HepG2 (cell line): Measurements from ENCODE around the gene ALG14. TPM values are rescaled to one million over a fixed set of nuclear protein-coding genes. Genes with fewer than 3 reads are reported as not detected.

Experiments
- ATAC-seq: fragments of 200-7000 bp; cut with Tn5 transposase; 3 replicates; pipeline ENCODE4 v1.9.1; 2020; ENCODE audit warnings: mild to moderate bottlenecking, moderate library complexity
- BruUV-seq: library from RNA; stranded (reverse); fragments of 400-500 nt; replicated peaks from 2 replicates; lab custom pipeline; 2021; lab: Mats Ljungman, UMichigan
- CTCF ChIA-PET: fragments of 300-600 bp; formaldehyde crosslinking; extraction: SDS; loops from one replicate; lab custom pipeline; 2021; ENCODE audit warnings: low total read pairs, inconsistent platforms, low intra/inter-chr PET ratio; lab: Yijun Ruan, JAX
- POLR2A ChIA-PET: fragments of 350-600 bp; sonication (Branson Sonifier 250); formaldehyde crosslinking; loops from one replicate; lab custom pipeline; 2020; ENCODE audit warnings: antibody characterized with exemption, inconsistent platforms; lab: Yijun Ruan, JAX
- DNase-seq: peaks from one replicate; pipeline ENCODE4 v3.0.0-alpha.2; 2015; ENCODE audit warnings: low spot score
- FAIRE-seq: peaks from 3 replicates; lab custom pipeline; 2011; peaks lifted over from hg19 to GRCh38; lab: Jason Lieb, UNC
- H2AFZ ChIP-seq: one replicate; pipeline ENCODE4 v1.6.1; 2011; ENCODE audit warnings: low read length, inconsistent platforms
- H3K27ac ChIP-seq: fragments of 300-600 bp; 3 replicates; pipeline ENCODE4 v1.8.0; 2011; ENCODE audit warnings: mixed run types, mild to moderate bottlenecking, mixed read lengths, low read length, inconsistent platforms; ENCODE audit not compliant: insufficient read depth; ENCODE audit errors: extremely low read length
- H3K27me3 ChIP-seq, 2 experiments: fragments of 200-600 bp in 1 of 2; 2 replicates in 1 of 2; 3 replicates in 1 of 2; pipeline versions ENCODE4 v1.6.0 to v1.8.0; 2011; ENCODE audit warnings: low read length in 2 of 2, mild to moderate bottlenecking in 2 of 2, moderate library complexity in 2 of 2, inconsistent platforms in 1 of 2; ENCODE audit not compliant: insufficient read depth in 2 of 2, control insufficient read depth in 1 of 2
- H3K36me3 ChIP-seq, 2 experiments: fragments of 200-600 bp in 1 of 2; replicated peaks in 1 of 2; 2 replicates in 1 of 2; 3 replicates in 1 of 2; pipeline versions ENCODE4 v1.5.1 to v1.8.0; 2011; ENCODE audit warnings: low read length in 2 of 2, inconsistent platforms in 1 of 2; ENCODE audit not compliant: insufficient read depth in 2 of 2, control insufficient read depth in 1 of 2
- H3K4me1 ChIP-seq: 2 replicates; pipeline ENCODE4 v1.5.1; 2012; ENCODE audit warnings: low read length, inconsistent platforms; ENCODE audit not compliant: insufficient read depth
- H3K4me2 ChIP-seq: 2 replicates; pipeline ENCODE4 v1.6.0; 2011; ENCODE audit warnings: low read depth, low read length, inconsistent platforms
- H3K4me3 ChIP-seq, 3 experiments: fragments of 200-600 bp in 1 of 3; sonication (generic), shearing (Covaris generic) in 1 of 3; replicated peaks in 1 of 3; 2 replicates each; pipeline ENCODE4 v1.5.1; 2011 to 2016; ENCODE audit warnings: low read length in 3 of 3, inconsistent platforms in 2 of 3, low read depth in 2 of 3, mild to moderate bottlenecking in 2 of 3, control low read depth in 1 of 3, mixed read lengths in 1 of 3; ENCODE audit not compliant: insufficient read depth in 1 of 3
- H3K79me2 ChIP-seq: one replicate; pipeline ENCODE4 v1.6.1; 2011; ENCODE audit warnings: low read length, inconsistent platforms; ENCODE audit not compliant: insufficient read depth
- H3K9ac ChIP-seq: 2 replicates; pipeline ENCODE4 v1.6.0; 2011; ENCODE audit warnings: mild to moderate bottlenecking, low read depth, low read length, inconsistent platforms; ENCODE audit not compliant: insufficient read depth
- H3K9me3 ChIP-seq: 2 replicates; pipeline ENCODE4 v1.5.1; 2012; ENCODE audit warnings: mild to moderate bottlenecking, low read length
- H4K20me1 ChIP-seq: 2 replicates; pipeline ENCODE4 v1.6.0; 2011; ENCODE audit warnings: inconsistent platforms, mild to moderate bottlenecking, low read length, moderate library complexity; ENCODE audit not compliant: insufficient read depth
- ELF3 ChIP-seq: IDR thresholded peaks from 2 replicates; pipeline ENCODE4 v1.6.1; 2016; ENCODE audit warnings: missing genetic modification reagents, missing compliant biosample characterization
- SRSF4 ChIP-seq: fragments of 200-400 bp; formaldehyde crosslinking; IDR thresholded peaks from one replicate; pipeline ENCODE4 v1.6.1; 2018; ENCODE audit warnings: mild to moderate bottlenecking, low read depth, low read length, moderate library complexity; ENCODE audit not compliant: poor library complexity, severe bottlenecking
- TERF1 ChIP-seq: sonication (generic); formaldehyde crosslinking; IDR thresholded peaks from 2 replicates; pipeline ENCODE4 v1.8.0; 2022; ENCODE audit warnings: mild to moderate bottlenecking, missing genetic modification reagents, moderate library complexity
- U2AF1 ChIP-seq: fragments of 200-400 bp; formaldehyde crosslinking; optimal IDR thresholded peaks from 2 replicates; pipeline ENCODE3; 2017; ENCODE audit warnings: mild to moderate bottlenecking, low read depth, low read length
- ZBTB3 ChIP-seq: sonication (generic); formaldehyde crosslinking; IDR thresholded peaks from 2 replicates; pipeline ENCODE4 v1.4.0; 2020; ENCODE audit warnings: low read depth, mild to moderate bottlenecking, moderate library complexity, missing genetic modification reagents, borderline replicate concordance
- ZBTB4 ChIP-seq: sonication (generic); formaldehyde crosslinking; IDR thresholded peaks from 2 replicates; pipeline ENCODE4 v1.4.0; 2020; ENCODE audit warnings: missing genetic modification reagents, mild to moderate bottlenecking, borderline replicate concordance
- ZBTB7A ChIP-seq: sonication (generic); formaldehyde crosslinking; IDR thresholded peaks from 2 replicates; pipeline ENCODE4 v1.8.0; 2022; ENCODE audit warnings: mild to moderate bottlenecking, missing genetic modification reagents
- ZNF512 ChIP-seq: sonication (generic); formaldehyde crosslinking; IDR thresholded peaks from 2 replicates; pipeline ENCODE4 v1.4.0; 2020; ENCODE audit warnings: mild to moderate bottlenecking, missing genetic modification reagents
- ZNF512B ChIP-seq: sonication (generic); formaldehyde crosslinking; IDR thresholded peaks from 2 replicates; pipeline ENCODE4 v1.5.1; 2020; ENCODE audit warnings: missing genetic modification reagents, mild to moderate bottlenecking, borderline replicate concordance
- ZNF563 ChIP-seq: sonication (generic); formaldehyde crosslinking; IDR thresholded peaks from 2 replicates; pipeline ENCODE4 v1.8.0; 2022; ENCODE audit warnings: mild to moderate bottlenecking, moderate library complexity, missing genetic modification reagents
- ZNF772 ChIP-seq: sonication (generic); formaldehyde crosslinking; IDR thresholded peaks from 2 replicates; pipeline ENCODE4 v1.5.0; 2020; ENCODE audit warnings: mild to moderate bottlenecking, missing genetic modification reagents
- ZNF883 ChIP-seq: sonication (generic); formaldehyde crosslinking; IDR thresholded peaks from 2 replicates; pipeline ENCODE4 v1.5.1; 2020; ENCODE audit warnings: mild to moderate bottlenecking, missing genetic modification reagents; ENCODE audit errors: not compliant biosample characterization
- WGBS: methylation state at CpG from one replicate; pipeline ENCODE4 v1.1.6; 2017; ENCODE audit warnings: low lambda C conversion rate; 5-methylcytosine and 5-hydroxymethylcytosine counted together
- in situ Hi-C: cut with HindIII; loops from 2 replicates; pipeline ENCODE4 v1.10.0; 2017; ENCODE audit warnings: low pct_unique_long_range_greater_than_20kb; ENCODE audit not compliant: extremely low pct_ligation_motif_present
- intact Hi-C: fragments of 100-400 bp; cut with micrococcal nuclease; formaldehyde crosslinking; loops from one replicate; pipeline ENCODE4 v1.10.0; 2022; ENCODE audit not compliant: unreplicated experiment
- polyA plus RNA-seq, 8 experiments: library from polyadenylated mRNA; depleted of rRNA in 3 of 8; stranded (reverse) in 7 of 8; unstranded in 1 of 8; fragments of >200 nt; fragmentation: Illumina TruSeq in 4 of 8; extraction: Trizol in 4 of 8; gene quantifications; 2 replicates each; pipeline versions ENCODE4 v1.2.1 to v1.2.3, GENCODE V29; 2011 to 2016; ENCODE audit warnings: low read depth in 4 of 8, missing spikeins in 1 of 8, mixed read lengths in 1 of 8; ENCODE audit not compliant: insufficient read depth in 1 of 8
- total RNA-seq, 5 experiments: library from RNA; depleted of rRNA; stranded (reverse); fragments of >200 nt; fragmentation: Illumina TruSeq; extraction: Trizol; gene quantifications; 2 replicates each; pipeline ENCODE4 v1.2.3, GENCODE V29; 2016; ENCODE audit warnings: low read depth in 1 of 5

ALG14 gene
- total and polyA plus RNA-seq, 2 of the 13 experiments (the other 11 are each of a cell fraction or from before 2014, with no cell fraction given), result 4.5 to 12.7 TPM

DNA sequence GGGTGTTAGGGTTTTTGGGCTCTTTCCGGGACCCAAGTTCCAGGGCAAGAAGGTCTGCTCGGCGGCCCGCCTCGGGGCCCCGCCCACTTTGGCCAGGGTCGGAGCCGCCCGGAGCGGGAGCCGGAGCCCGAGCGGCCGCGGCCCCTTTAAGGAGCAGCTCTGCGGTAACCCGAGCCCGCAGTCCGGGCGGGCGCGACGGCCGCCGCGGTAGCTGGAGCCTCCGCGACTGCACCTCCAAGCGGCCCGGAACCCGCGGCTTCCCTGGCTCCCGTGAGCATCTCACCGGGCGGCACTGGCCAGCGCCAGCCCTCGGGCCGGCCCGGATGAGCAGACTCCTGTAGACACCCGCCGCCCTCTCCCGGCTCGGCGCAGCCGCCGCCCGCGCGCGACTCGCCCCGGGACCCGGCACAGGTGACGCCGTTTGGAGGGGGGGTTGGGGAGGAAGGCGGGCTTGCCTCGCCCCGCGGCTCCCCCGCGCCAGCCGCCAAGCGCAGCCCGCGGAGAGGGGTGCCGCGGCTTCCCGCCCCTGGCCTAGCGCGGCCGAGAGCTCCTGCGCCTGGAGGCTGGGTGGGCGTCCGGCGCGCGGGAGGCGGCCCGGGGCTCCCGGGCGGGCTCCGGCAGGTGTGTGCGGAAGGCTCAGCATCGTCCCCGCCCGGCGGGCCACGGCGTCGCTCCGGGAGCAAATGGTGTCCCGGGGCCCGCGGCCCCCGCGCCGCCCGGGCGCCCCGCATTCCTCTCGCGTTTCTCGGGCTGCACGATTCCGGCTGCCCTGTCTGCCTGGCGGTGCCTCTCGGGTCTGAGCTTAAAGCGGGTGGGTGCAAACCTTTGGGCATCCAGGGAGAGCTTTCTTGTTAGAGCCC lies 44.7 kb upstream of the ALG14 start, which contains the start of gene TLCD4:
Gene TLCD4, plus strand, starts transcription at position 149 of the 860 bp plus-strand sequence. CDS start 26,547 bp downstream, outside the sequence.
- Histone ChIP-seq H3K27ac (peak within 1 kb of the TSS; percentile 88), H3K4me3 (peak within 1 kb of the TSS; percentile 72 to 92 (median 89)), H3K79me2 (peaks cover 18% of the 10 kb centered on the region), H3K9me3 (no peaks in the 10 kb centered on the region), H3K4me2 (peak within 1 kb of the TSS; percentile 83), H3K4me1 (peaks cover 61% of the 10 kb centered on the region), H3K27me3 (no peaks in the 10 kb centered on the region; a peak in 1 of 5 replicates), H3K9ac (peak within 1 kb of the TSS; percentile 90), H4K20me1 (no peaks in the 10 kb centered on the region), H2AFZ (peak within 1 kb of the TSS; percentile 54), H3K36me3 (no peaks in the 10 kb centered on the region)
- POLR2A ChIA-PET, result interaction anchor here (0.7 to 5.3 kb wide), 5 partner anchors 8 to 116 kb away, joined by 3 to 26 read pairs (median 6); partner anchors contain the start of genes ALG14 and RWDD3
- CTCF ChIA-PET, result interaction anchor here (1.7 to 2.1 kb wide), 2 partner anchors 33 to 116 kb away, joined by 6 to 8 read pairs; partner anchors contain the start of gene RWDD3
- ATAC-seq (peak; percentile 82), FAIRE-seq (no peak), DNase-seq (peak; percentile 25)
- 0% methylated on average over 7 of the region's 108 CpGs for WGBS
- BruUV-seq, result no TSS peak
- in situ Hi-C loops (no loop called here), intact Hi-C loops (loop anchor here (1.0 to 2.0 kb wide), 4 partner anchors 23 to 117 kb away; partner anchors contain the start of gene RWDD3)
- TF ChIP-seq ZNF563 (CRISPR knock-in tag) (0 out of 2 replicates have a peak, but pooled peaks have one; percentile 48), ZBTB4 (no peak), ELF3 (CRISPR knock-in tag) (no peak), SRSF4 (no peak), ZNF512B (CRISPR knock-in tag) (no peak), ZNF772 (CRISPR knock-in tag) (no peak), ZBTB3 (CRISPR knock-in tag) (0 out of 2 replicates have a peak, but pooled peaks have one; percentile 33), TERF1 (no peak), ZBTB7A (0 out of 2 replicates have a peak, but pooled peaks have one; percentile 17), ZNF512 (CRISPR knock-in tag) (no peak), ZNF883 (CRISPR knock-in tag) (peak; percentile 32), U2AF1 (no peak)
